CD4-positive, CD25-positive, alpha-beta regulatory T cell (primary cell): ENCODE measurements around the gene PRC1. TPM values are rescaled to one million over a fixed set of nuclear protein-coding genes. Genes with fewer than 3 reads are reported as not detected.

Experiments
- ATAC-seq, 2 donors: fragments of 150-1000 bp; cut with Tn5 transposase; one replicate each; pipeline ENCODE4 v1.10.0; 2021; ENCODE audit warnings: low read depth in 2 of 2, moderate number of reproducible peaks in 2 of 2, moderate library complexity in 1 of 2
- DNase-seq, 3 donors: peaks; one replicate each; pipeline versions ENCODE4 v3.0.0 to v3.0.0-alpha.2; 2012 to 2022; ENCODE audit warnings: mixed read lengths in 1 of 3
- H3K27ac ChIP-seq: one replicate; pipeline ENCODE4 v1.7.0; 2013; ENCODE audit warnings: mild to moderate bottlenecking, low read length; ENCODE audit not compliant: insufficient read depth, poor library complexity, severe bottlenecking
- H3K27me3 ChIP-seq: one replicate; pipeline ENCODE4 v1.7.0; 2013; ENCODE audit warnings: low read length; ENCODE audit not compliant: control insufficient read depth, insufficient read depth
- H3K36me3 ChIP-seq: one replicate; pipeline ENCODE4 v1.7.0; 2013; ENCODE audit warnings: mild to moderate bottlenecking, low read length, moderate library complexity; ENCODE audit not compliant: control insufficient read depth, insufficient read depth
- H3K4me1 ChIP-seq: 2 replicates; pipeline ENCODE4 v1.7.0; 2013; ENCODE audit warnings: mild to moderate bottlenecking, low read length; ENCODE audit not compliant: insufficient read depth, control insufficient read depth, poor library complexity, severe bottlenecking
- H3K4me3 ChIP-seq: one replicate; pipeline ENCODE4 v1.7.0; 2013; ENCODE audit warnings: low read depth, mild to moderate bottlenecking, low read length, moderate library complexity
- H3K9me3 ChIP-seq, 2 experiments: 1 replicate in 1 of 2; 2 replicates in 1 of 2; pipeline ENCODE4 v1.7.0; 2013; ENCODE audit warnings: low read length in 2 of 2, mild to moderate bottlenecking in 1 of 2, moderate library complexity in 1 of 2; ENCODE audit not compliant: control insufficient read depth in 2 of 2
- H3K27ac Mint-ChIP-seq, 3 donors: one replicate each; pipeline ENCODE4 v1.8.0; 2020 to 2022; ENCODE audit warnings: mild to moderate bottlenecking in 3 of 3, mixed read lengths in 3 of 3, moderate library complexity in 2 of 3
- H3K27me3 Mint-ChIP-seq: one replicate; pipeline ENCODE4 v1.8.0; 2022; ENCODE audit warnings: mild to moderate bottlenecking, mixed read lengths
- H3K36me3 Mint-ChIP-seq: one replicate; pipeline ENCODE4 v1.8.0; 2020; ENCODE audit warnings: mixed read lengths
- H3K4me1 Mint-ChIP-seq, 4 donors: one replicate each; pipeline ENCODE4 v1.8.0; 2020 to 2022; ENCODE audit warnings: mixed read lengths in 4 of 4, mild to moderate bottlenecking in 1 of 4
- H3K4me3 Mint-ChIP-seq, 4 donors: one replicate each; pipeline ENCODE4 v1.8.0; 2020 to 2022; ENCODE audit warnings: mild to moderate bottlenecking in 4 of 4, mixed read lengths in 4 of 4, moderate library complexity in 3 of 4
- H3K9me3 Mint-ChIP-seq, 7 donors: one replicate each; pipeline ENCODE4 v1.8.0; 2020 to 2022; ENCODE audit warnings: mixed read lengths in 7 of 7, mild to moderate bottlenecking in 3 of 7, moderate library complexity in 2 of 7
- polyA plus RNA-seq, 4 donors: library from polyadenylated mRNA; unstranded; fragments of 300-500 nt; fragmentation: Illumina TruSeq; gene quantifications; one replicate each; pipeline ENCODE4 v1.2.3, GENCODE V29; 2021
- total RNA-seq: library from RNA; stranded (reverse); gene quantifications from one replicate; pipeline ENCODE4 v1.2.3, GENCODE V29; 2022

The PRC1 gene
- total and polyA plus RNA-seq, 5 donors from 2014 or later: 2.7 to 63.8 (median 9.8) TPM

DNA sequence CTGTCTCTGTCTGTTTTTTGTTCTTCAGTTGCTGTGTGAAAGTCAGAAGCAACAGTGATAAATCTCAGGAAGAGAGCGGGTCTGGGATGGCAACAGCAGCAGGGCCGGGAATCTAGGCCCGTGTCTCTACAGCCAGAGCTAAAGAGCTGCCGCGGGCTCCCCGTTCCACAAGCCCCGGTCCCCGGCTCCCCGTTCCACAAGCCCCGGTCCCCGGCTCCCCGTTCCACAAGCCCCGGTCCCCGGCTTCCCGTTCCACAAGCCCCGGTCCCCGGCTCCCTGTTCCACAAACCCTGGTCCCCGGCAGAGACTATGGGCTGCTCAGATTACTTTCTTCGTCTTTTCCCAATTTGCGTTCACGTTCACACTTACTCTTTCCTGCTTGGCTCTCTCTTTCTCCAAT lies 20.1 kb downstream of the PRC1 start:
- H3K36me3 ChIP-seq: peaks cover 29% of the 10 kb centered on the region

DNA sequence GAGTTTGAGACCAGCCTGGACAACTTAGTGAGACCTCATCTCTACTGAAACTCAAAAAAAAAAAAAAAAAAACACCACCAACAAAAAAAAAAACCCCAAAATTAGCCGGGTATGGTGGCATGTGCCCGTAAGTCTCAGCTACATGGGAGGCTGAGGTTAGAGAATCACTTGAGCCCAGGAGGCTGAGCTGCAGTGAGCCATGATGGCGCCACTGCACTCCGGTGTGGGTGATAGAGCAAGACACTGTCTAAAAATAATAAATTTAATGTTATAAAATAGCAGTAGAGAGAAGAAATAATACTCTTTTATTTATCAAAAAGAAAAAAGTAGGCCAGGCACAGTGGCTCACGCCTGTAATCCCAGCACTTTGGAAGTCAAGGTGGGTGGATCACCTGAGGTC lies 22.2 kb downstream of the PRC1 start:
- no peaks in the 10 kb centered on the region for H3K4me1 ChIP-seq
- H3K4me3 ChIP-seq: no peak overlapping the region
- H3K36me3 ChIP-seq: peaks cover 42% of the 10 kb centered on the region
- no peaks in the 10 kb centered on the region for H3K9me3 Mint-ChIP-seq
- ATAC-seq (no peak), DNase-seq (no peak)
- no peak overlapping the region for H3K27ac Mint-ChIP-seq
- peaks cover 0 to 5% (median 0%) of the 10 kb centered on the region in 4 donors for H3K4me1 Mint-ChIP-seq
- no peak overlapping the region for H3K27ac ChIP-seq
- no peaks in the 10 kb centered on the region for H3K9me3 ChIP-seq
- no peaks in the 10 kb centered on the region for H3K27me3 Mint-ChIP-seq
- H3K36me3 Mint-ChIP-seq: peaks cover 19% of the 10 kb centered on the region
- H3K27me3 ChIP-seq: no peaks in the 10 kb centered on the region
- H3K4me3 Mint-ChIP-seq: no peak overlapping the region

More for the DNA sequence above, 20.1 kb downstream of the PRC1 start:
- no peaks in the 10 kb centered on the region for H3K4me1 ChIP-seq
- Mint-ChIP-seq H3K36me3 (peaks cover 21% of the 10 kb centered on the region), H3K4me3 (no peak overlapping the region), H3K27me3 (no peaks in the 10 kb centered on the region), H3K9me3 (no peaks in the 10 kb centered on the region), H3K4me1 (peaks cover 0 to 5% (median 0%) of the 10 kb centered on the region in 4 donors), H3K27ac (no peak overlapping the region)
- H3K9me3 ChIP-seq: no peaks in the 10 kb centered on the region
- H3K4me3 ChIP-seq: no peak overlapping the region
- no peak for DNase-seq
- no peak for ATAC-seq
- no peak overlapping the region for H3K27ac ChIP-seq
- H3K27me3 ChIP-seq: no peaks in the 10 kb centered on the region

DNA sequence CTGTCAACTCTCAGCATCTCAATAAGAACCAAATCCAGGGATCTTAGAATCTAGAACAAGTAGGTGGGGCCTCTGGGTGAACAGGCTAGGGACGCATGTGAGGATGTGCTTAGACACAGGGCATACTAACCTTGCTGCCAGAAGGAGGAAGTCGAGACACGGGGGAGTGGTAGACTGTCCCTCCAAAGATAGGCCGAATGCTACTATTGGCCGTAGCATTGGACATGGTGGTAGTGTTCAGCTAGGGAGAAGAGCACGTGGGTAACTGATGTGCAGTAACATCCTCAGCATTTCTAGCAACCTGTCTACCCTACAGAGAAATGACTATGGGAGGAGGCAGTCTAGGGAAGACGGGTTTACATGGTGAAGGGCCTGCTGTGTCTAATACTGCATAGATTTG lies 24.1 kb downstream of the PRC1 start:
- Histone ChIP-seq H3K27ac (no peak overlapping the region), H3K36me3 (peaks cover 44% of the 10 kb centered on the region), H3K4me3 (no peak overlapping the region), H3K9me3 (no peaks in the 10 kb centered on the region), H3K4me1 (no peaks in the 10 kb centered on the region), H3K27me3 (no peaks in the 10 kb centered on the region)
- Mint-ChIP-seq H3K4me3 (no peak overlapping the region), H3K27ac (no peak overlapping the region), H3K4me1 (peaks cover 0 to 5% (median under 1%) of the 10 kb centered on the region in 4 donors), H3K36me3 (peaks cover 31% of the 10 kb centered on the region), H3K9me3 (no peaks in the 10 kb centered on the region), H3K27me3 (no peaks in the 10 kb centered on the region)
- ATAC-seq (no peak), DNase-seq (no peak)

DNA sequence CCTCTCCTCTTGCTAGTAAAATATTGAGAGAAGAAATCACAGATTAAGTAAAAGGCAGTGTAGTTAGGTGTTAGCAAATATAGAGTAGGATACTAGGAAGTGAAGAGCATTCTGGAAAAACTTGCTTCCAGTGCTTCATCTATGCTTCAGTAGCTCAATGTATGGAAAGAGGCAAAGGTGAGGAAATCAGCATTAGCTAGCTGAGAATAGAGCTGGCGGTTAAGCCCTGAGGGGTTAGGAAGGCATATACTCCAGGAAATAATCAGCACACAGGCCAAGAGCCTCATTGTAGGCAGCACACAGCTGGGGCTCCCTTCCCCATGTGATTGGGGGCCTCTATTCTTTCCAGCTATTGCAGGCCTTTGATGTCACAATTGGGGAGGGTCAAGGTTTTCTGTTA lies 25.9 kb downstream of the PRC1 start:
- Histone ChIP-seq H3K9me3 (no peaks in the 10 kb centered on the region), H3K4me1 (no peaks in the 10 kb centered on the region), H3K36me3 (peaks cover 34% of the 10 kb centered on the region), H3K27me3 (no peaks in the 10 kb centered on the region), H3K27ac (no peak overlapping the region), H3K4me3 (no peak overlapping the region)
- DNase-seq (no peak), ATAC-seq (no peak)
- Mint-ChIP-seq H3K9me3 (no peaks in the 10 kb centered on the region), H3K27me3 (no peaks in the 10 kb centered on the region), H3K36me3 (peaks cover 23% of the 10 kb centered on the region), H3K4me3 (no peak overlapping the region), H3K4me1 (peaks cover 0 to 5% (median under 1%) of the 10 kb centered on the region in 4 donors), H3K27ac (no peak overlapping the region)

DNA sequence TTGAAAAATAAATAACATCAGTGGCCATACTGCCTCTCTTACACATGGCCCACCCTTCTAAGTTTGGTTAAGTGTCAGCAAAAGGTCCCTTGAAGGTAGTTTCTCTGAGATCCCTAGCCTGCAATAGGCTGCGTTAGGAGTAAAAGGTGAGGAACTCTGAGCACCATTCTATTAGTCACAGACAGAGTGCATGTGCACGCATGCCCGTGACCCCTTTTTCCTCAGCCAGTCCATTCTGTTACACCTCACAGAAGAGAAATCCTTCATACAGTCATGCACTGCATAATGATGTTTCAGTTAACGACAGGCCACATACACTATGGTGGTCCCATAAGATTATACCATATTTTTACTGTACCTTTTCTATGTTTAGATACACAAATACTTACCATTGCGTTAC lies 27.1 kb downstream of the PRC1 start:
- Mint-ChIP-seq H3K9me3 (no peaks in the 10 kb centered on the region), H3K27me3 (no peaks in the 10 kb centered on the region), H3K36me3 (peaks cover 23% of the 10 kb centered on the region), H3K4me1 (peaks cover 0 to 5% (median 1%) of the 10 kb centered on the region in 4 donors), H3K4me3 (no peak overlapping the region), H3K27ac (peak overlapping the region in 1 of 3 donors; percentile 49)
- DNase-seq: no peak
- Histone ChIP-seq H3K36me3 (peaks cover 35% of the 10 kb centered on the region), H3K9me3 (no peaks in the 10 kb centered on the region), H3K27ac (no peak overlapping the region), H3K27me3 (no peaks in the 10 kb centered on the region), H3K4me3 (no peak overlapping the region), H3K4me1 (no peaks in the 10 kb centered on the region)
- ATAC-seq: no peak

DNA sequence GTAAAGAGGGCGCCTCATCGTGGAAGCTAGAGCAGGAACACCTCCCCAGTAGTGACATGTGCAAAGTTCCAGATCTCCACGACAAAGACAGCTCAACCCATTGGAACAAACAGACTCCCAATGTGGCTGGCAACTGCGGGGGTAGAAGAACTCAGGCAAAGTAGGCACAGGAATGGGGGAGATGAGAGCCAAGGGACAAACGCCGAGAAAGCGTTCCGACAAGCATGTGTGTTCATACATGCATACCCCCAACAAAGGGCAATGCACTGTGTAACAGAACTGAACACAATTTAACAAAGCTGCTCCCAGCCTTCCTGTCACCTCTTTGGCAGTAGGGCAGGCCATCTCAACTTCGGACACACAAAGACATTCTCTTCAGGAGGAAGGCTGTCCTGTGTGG lies 28.1 kb downstream of the PRC1 start:
- Mint-ChIP-seq H3K27ac (peak overlapping the region in 2 of 3 donors; percentile 6 to 10), H3K4me3 (no peak overlapping the region), H3K36me3 (peaks cover 32% of the 10 kb centered on the region), H3K9me3 (no peaks in the 10 kb centered on the region), H3K4me1 (peaks cover 0 to 5% (median 2%) of the 10 kb centered on the region in 4 donors), H3K27me3 (no peaks in the 10 kb centered on the region)
- H3K27me3 ChIP-seq: no peaks in the 10 kb centered on the region
- no peak overlapping the region for H3K4me3 ChIP-seq
- no peak overlapping the region for H3K27ac ChIP-seq
- H3K4me1 ChIP-seq: no peaks in the 10 kb centered on the region
- H3K9me3 ChIP-seq: no peaks in the 10 kb centered on the region
- ATAC-seq (no peak), DNase-seq (no peak)
- H3K36me3 ChIP-seq: peaks cover 44% of the 10 kb centered on the region

DNA sequence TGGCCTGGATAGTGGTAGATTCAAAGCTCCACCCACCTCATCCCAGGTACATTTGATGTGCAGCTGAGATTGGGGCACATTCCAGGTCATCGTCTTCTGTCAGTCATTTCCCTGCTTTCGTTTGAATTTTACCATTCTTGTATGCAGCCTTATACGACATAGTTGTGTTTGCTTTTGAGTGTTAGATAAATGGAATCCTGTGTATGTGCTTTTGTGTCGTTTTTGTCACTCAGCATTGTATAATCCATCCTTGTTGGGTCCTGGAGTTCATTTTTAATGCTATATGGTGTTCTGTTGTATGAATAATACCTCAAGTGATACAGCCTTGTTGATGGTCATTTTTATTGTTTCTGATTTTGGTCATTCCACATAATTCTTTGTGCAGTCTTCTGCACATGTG lies 32.3 kb downstream of the PRC1 start:
- H3K4me3 Mint-ChIP-seq: peak overlapping the region in 2 of 4 donors; percentile 38 to 49
- no peak overlapping the region for H3K27ac ChIP-seq
- H3K27ac Mint-ChIP-seq: peak overlapping the region in 1 of 3 donors; percentile 78
- H3K36me3 ChIP-seq: peaks cover 33% of the 10 kb centered on the region
- H3K27me3 Mint-ChIP-seq: no peaks in the 10 kb centered on the region
- H3K4me1 Mint-ChIP-seq: peaks cover 0 to 10% (median 1%) of the 10 kb centered on the region in 4 donors
- peaks cover 33% of the 10 kb centered on the region for H3K36me3 Mint-ChIP-seq
- peaks cover under 1% of the 10 kb centered on the region for H3K4me1 ChIP-seq
- ATAC-seq (no peak), DNase-seq (no peak)
- H3K9me3 ChIP-seq: no peaks in the 10 kb centered on the region
- H3K4me3 ChIP-seq: no peak overlapping the region
- H3K9me3 Mint-ChIP-seq: no peaks in the 10 kb centered on the region
- H3K27me3 ChIP-seq: no peaks in the 10 kb centered on the region

DNA sequence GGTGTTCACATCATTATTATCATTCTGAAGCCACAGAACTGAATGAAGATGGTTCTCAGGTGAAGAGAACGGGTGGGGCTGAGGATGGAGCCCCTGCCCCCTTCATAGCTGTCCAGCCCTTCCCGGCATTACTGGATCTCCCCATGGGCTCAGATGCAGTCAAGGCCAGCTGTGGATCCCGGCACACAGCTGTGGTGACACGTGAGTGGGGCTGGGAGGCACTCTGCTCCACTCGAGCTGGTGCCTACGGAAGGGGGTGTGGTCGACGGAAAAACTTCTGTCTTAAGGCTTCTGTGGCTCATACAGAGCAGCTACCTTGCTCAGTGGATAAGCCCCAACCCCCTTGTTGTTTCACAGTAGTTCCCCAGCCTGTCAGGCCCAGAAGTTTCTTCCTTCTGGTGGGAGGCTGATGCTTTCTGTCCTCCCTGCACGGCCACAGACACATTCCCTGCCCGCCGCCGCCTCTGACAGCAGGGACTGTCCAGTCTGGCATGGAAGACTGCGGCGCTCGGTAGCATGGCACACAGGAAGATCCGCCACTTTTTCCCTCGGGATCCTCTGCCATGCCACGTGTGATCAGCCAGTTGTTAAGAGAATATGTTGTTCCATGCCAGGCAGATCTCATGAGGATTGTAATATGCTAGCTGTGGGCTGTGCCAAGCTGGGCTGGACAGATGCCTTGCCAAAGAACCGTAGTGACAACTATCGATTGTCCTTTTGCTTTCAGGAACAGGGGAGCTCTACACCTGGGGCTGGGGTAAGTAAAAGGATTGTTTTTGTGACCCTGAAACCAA lies 33.8 kb downstream of the PRC1 start:
- H3K4me1 Mint-ChIP-seq: peaks cover 0 to 18% (median 6%) of the 10 kb centered on the region in 4 donors
- no peaks in the 10 kb centered on the region for H3K9me3 Mint-ChIP-seq
- H3K4me1 ChIP-seq: peaks cover 15% of the 10 kb centered on the region
- peaks cover 28% of the 10 kb centered on the region for H3K36me3 ChIP-seq
- no peak overlapping the region for H3K4me3 ChIP-seq
- H3K27me3 ChIP-seq: no peaks in the 10 kb centered on the region
- no peak for DNase-seq
- no peak overlapping the region for H3K27ac ChIP-seq
- peaks cover 21% of the 10 kb centered on the region for H3K36me3 Mint-ChIP-seq
- no peak for ATAC-seq
- peak overlapping the region in 1 of 3 donors; percentile 48 for H3K27ac Mint-ChIP-seq
- H3K9me3 ChIP-seq: no peaks in the 10 kb centered on the region
- no peaks in the 10 kb centered on the region for H3K27me3 Mint-ChIP-seq
- H3K4me3 Mint-ChIP-seq: no peak overlapping the region
